ENCODE results near the gene DEGS2. TPM values are rescaled to one million over a fixed set of nuclear protein-coding genes. Genes with fewer than 3 reads are reported as not detected.

Gene DEGS2
- total RNA-seq, 1 experiment from 2014 or later, result 1.8 TPM

DNA sequence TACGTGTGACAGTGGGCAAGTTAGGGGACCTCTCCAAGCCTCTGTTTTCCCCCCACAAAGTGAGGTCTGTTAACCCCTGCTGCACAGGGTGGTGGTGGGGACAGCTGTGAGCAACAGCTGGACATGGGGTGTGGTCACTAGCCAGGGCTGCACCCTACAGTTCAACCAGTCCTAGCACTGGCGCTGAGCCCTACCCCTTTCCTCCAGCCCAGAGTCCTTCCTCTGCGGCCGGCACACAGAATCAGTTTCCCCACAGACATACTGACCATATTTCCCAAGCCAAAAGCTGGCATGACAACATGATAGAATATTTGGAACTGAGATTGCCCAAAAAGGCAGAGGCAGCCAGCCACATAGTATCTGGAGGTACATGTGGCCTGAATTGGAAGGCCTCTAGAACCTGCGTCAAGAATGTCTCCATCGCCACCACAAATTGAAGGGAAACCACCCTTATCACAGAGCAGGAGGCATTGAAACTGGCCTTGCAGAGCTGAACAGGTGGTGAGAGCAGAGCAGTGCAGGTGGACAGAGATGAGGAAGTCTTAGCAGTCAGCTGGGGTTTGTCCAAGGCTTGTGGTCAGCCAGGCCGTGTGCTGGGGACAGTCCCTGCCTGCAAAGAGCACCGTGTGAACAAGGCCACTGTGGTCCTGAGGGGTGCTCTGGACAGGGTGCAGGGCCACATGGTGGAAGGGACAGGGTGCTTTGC, 21.2 kb downstream of the DEGS2 start:
- intact Hi-C loops (cut with micrococcal nuclease), result no loop called here
- Histone ChIP-seq H3K4me1 (ENCODE audit: control insufficient read depth in 1 of 2, insufficient read depth in 2 of 2, low read length in 2 of 2) (peaks cover 7 to 11% of the 10 kb centered on the region in 2 experiments; a peak in 3 of 4 replicates), H3K27me3 (ENCODE audit: insufficient read depth, low read length) (no peaks in the 10 kb centered on the region), H3K36me3 (ENCODE audit: control insufficient read depth in 1 of 2, insufficient read depth in 2 of 2, low read length in 2 of 2) (no peaks in the 10 kb centered on the region), H3K9me3 (ENCODE audit: control insufficient read depth in 1 of 2, insufficient read depth in 1 of 2, low read depth in 1 of 2, low read length in 2 of 2) (no peaks in the 10 kb centered on the region), H2AFZ (ENCODE audit: low read depth, low read length, poor library complexity, severe bottlenecking) (no peak overlapping the region), H3K79me2 (ENCODE audit: insufficient read depth, low read length) (no peaks in the 10 kb centered on the region), H3K27ac (ENCODE audit: low read depth, low read length) (no peak overlapping the region), H4K20me1 (ENCODE audit: insufficient read depth) (no peaks in the 10 kb centered on the region), H3K9ac (ENCODE audit: low read length) (no peak overlapping the region), H3K4me3 (replicated peaks in 1 of 2; ENCODE audit: low read depth in 1 of 2, low read length in 2 of 2) (no peak overlapping the region), H3K4me2 (ENCODE audit: low read length) (no peak overlapping the region), H3K9me2 (ENCODE audit: insufficient read depth) (no peaks in the 10 kb centered on the region)
- ChIA-PET POLR2A (no interaction called here), CTCF (no interaction called here), RAD21 (ENCODE audit: low non-redundant PET in 1 of 2, low total read pairs in 2 of 2, uncharacterized antibody in 2 of 2, unreplicated experiment in 2 of 2) (no interaction called here)
- TF ChIP-seq, protein P1, sequence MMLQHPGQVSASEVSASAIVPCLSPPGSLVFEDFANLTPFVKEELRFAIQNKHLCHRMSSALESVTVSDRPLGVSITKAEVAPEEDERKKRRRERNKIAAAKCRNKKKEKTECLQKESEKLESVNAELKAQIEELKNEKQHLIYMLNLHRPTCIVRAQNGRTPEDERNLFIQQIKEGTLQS (IDR thresholded peaks at IDR 0.05), result no peak
- no peak for TF ChIP-seq RAD21 (IDR thresholded peaks at IDR 0.05; ENCODE audit: low read depth)
- TF ChIP-seq, protein P2, sequence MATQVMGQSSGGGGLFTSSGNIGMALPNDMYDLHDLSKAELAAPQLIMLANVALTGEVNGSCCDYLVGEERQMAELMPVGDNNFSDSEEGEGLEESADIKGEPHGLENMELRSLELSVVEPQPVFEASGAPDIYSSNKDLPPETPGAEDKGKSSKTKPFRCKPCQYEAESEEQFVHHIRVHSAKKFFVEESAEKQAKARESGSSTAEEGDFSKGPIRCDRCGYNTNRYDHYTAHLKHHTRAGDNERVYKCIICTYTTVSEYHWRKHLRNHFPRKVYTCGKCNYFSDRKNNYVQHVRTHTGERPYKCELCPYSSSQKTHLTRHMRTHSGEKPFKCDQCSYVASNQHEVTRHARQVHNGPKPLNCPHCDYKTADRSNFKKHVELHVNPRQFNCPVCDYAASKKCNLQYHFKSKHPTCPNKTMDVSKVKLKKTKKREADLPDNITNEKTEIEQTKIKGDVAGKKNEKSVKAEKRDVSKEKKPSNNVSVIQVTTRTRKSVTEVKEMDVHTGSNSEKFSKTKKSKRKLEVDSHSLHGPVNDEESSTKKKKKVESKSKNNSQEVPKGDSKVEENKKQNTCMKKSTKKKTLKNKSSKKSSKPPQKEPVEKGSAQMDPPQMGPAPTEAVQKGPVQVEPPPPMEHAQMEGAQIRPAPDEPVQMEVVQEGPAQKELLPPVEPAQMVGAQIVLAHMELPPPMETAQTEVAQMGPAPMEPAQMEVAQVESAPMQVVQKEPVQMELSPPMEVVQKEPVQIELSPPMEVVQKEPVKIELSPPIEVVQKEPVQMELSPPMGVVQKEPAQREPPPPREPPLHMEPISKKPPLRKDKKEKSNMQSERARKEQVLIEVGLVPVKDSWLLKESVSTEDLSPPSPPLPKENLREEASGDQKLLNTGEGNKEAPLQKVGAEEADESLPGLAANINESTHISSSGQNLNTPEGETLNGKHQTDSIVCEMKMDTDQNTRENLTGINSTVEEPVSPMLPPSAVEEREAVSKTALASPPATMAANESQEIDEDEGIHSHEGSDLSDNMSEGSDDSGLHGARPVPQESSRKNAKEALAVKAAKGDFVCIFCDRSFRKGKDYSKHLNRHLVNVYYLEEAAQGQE (IDR thresholded peaks at IDR 0.05; ENCODE audit: low read depth), result no peak
- no peak for TF ChIP-seq EZH2 (IDR thresholded peaks at IDR 0.05)
- TF ChIP-seq POLR2AphosphoS5 (IDR thresholded peaks at IDR 0.05; ENCODE audit: low read depth, low read length), result no peak
- TF ChIP-seq TCF7L2 (IDR thresholded peaks at IDR 0.05; ENCODE audit: borderline replicate concordance, extremely low read depth, insufficient read depth, insufficient read length), result no peak
- TF ChIP-seq FOSL1 (IDR thresholded peaks at IDR 0.05; ENCODE audit: low read depth), result no peak
- no peak for TF ChIP-seq JUND (IDR thresholded peaks at IDR 0.05)
- no peak for ATAC-seq
- no TSS peak for BruUV-seq (replicated peaks)
- no peak for DNase-seq (ENCODE audit: low read depth, low spot score)
